WERI-Rb-1 (cell line): Measurements from ENCODE around the gene ACSF2.
A peak's percentile ranks its signal among the peaks of the same experiment; 100 is the strongest.

Experiments used
- DNase-seq: peaks from one replicate; pipeline ENCODE4 v3.0.0-alpha.2; 2020
- H3K27ac ChIP-seq: fragments of 250-450 bp; sonication (Bioruptor Pico); 2 replicates; pipeline ENCODE4 v1.5.1; 2020; ENCODE audit warnings: mild to moderate bottlenecking, moderate library complexity
- H3K27me3 ChIP-seq: fragments of 250-450 bp; sonication (Bioruptor Pico); 2 replicates; pipeline ENCODE4 v1.5.1; 2021; ENCODE audit warnings: mild to moderate bottlenecking, low read depth, moderate library complexity; ENCODE audit not compliant: insufficient read depth, severe bottlenecking
- H3K36me3 ChIP-seq: fragments of 250-450 bp; sonication (Bioruptor Pico); 2 replicates; pipeline ENCODE4 v1.5.1; 2020; ENCODE audit warnings: mild to moderate bottlenecking, moderate library complexity
- H3K4me3 ChIP-seq: 2 replicates; pipeline ENCODE4 v1.5.1; 2011; ENCODE audit warnings: low read depth, mild to moderate bottlenecking, control low read depth, low read length
- H3K9me3 ChIP-seq: fragments of 250-450 bp; sonication (Bioruptor Pico); 2 replicates; pipeline ENCODE4 v1.5.1; 2021; ENCODE audit warnings: mild to moderate bottlenecking, moderate library complexity; ENCODE audit not compliant: severe bottlenecking
- CTCF ChIP-seq: IDR thresholded peaks from 2 replicates; pipeline ENCODE4 v1.5.1; 2011; ENCODE audit warnings: low read depth, mild to moderate bottlenecking, control low read depth, inconsistent platforms, low read length

ACSF2 gene

GRCh38 chr17:50443505-50443974, 17.5 kb downstream of the ACSF2 start:
- no peaks in the 10 kb centered on the region; the same call in 1 of the 2 replicates for H3K36me3 ChIP-seq
- peak overlapping the region; percentile 32 for H3K27ac ChIP-seq
- H3K9me3 ChIP-seq = no peaks in the 10 kb centered on the region
- no peak overlapping the region for H3K4me3 ChIP-seq
- H3K27me3 ChIP-seq = no peaks in the 10 kb centered on the region
- DNase-seq = peak; percentile 40
- TF ChIP-seq CTCF = no peak

- no peak for DNase-seq
- Histone ChIP-seq H3K4me3 (no peak overlapping the region), H3K27me3 (no peaks in the 10 kb centered on the region), H3K9me3 (no peaks in the 10 kb centered on the region), H3K36me3 (no peaks in the 10 kb centered on the region; the same call in none of the 2 replicates), H3K27ac (no peak overlapping the region)
- TF ChIP-seq CTCF = no peak
Observed at GRCh38 chr17:50444841-50445715, 19.1 kb downstream of the ACSF2 start.

GRCh38 chr17:50445730-50446325, 19.8 kb downstream of the ACSF2 start:
- H3K9me3 ChIP-seq = no peaks in the 10 kb centered on the region
- TF ChIP-seq CTCF = no peak
- no peaks in the 10 kb centered on the region; the same call in none of the 2 replicates for H3K36me3 ChIP-seq
- no peak for DNase-seq
- H3K27ac ChIP-seq = no peak overlapping the region
- H3K27me3 ChIP-seq = no peaks in the 10 kb centered on the region
- no peak overlapping the region for H3K4me3 ChIP-seq

GRCh38 chr17:50447870-50448595, 22.0 kb downstream of the ACSF2 start:
- Histone ChIP-seq H3K36me3 (no peaks in the 10 kb centered on the region; the same call in none of the 2 replicates), H3K4me3 (no peak overlapping the region), H3K27me3 (no peaks in the 10 kb centered on the region), H3K27ac (no peak overlapping the region), H3K9me3 (no peaks in the 10 kb centered on the region)
- no peak for TF ChIP-seq CTCF
- DNase-seq = no peak

GRCh38 chr17:50448643-50449042, 22.6 kb downstream of the ACSF2 start:
- Histone ChIP-seq H3K9me3 (no peaks in the 10 kb centered on the region), H3K27ac (no peak overlapping the region), H3K27me3 (no peaks in the 10 kb centered on the region), H3K4me3 (no peak overlapping the region), H3K36me3 (no peaks in the 10 kb centered on the region; the same call in none of the 2 replicates)
- TF ChIP-seq CTCF = no peak
- DNase-seq = no peak
